ENCODE results near the gene IL16. TPM values are rescaled to one million over a fixed set of nuclear protein-coding genes. Genes with fewer than 3 reads are reported as not detected.
A peak's percentile ranks its signal among the peaks of the same experiment; 100 is the strongest.

Gene IL16
- total RNA-seq, 1 donor from 2014 or later = 34.6 TPM

- DNase-seq (peak; percentile 84), ATAC-seq (peak; percentile 93 to 95)
- intact Hi-C loops (cut with DNase I) = loop anchor here (5.0 to 10.0 kb wide), 2 partner anchors 111 to 159 kb away; no protein-coding TSS in a partner anchor
- H3K27ac ChIP-seq = no peak overlapping the region
- TF ChIP-seq CTCF (IDR thresholded peaks at IDR 0.05) = peak; percentile 86
- peaks cover 34% of the 10 kb centered on the region for H3K36me3 ChIP-seq
- H3K9me3 ChIP-seq = no peaks in the 10 kb centered on the region
- peaks cover 22% of the 10 kb centered on the region for H3K4me1 ChIP-seq
- no peaks in the 10 kb centered on the region for H3K27me3 ChIP-seq (ENCODE audit: low read depth)
- H3K4me3 ChIP-seq = no peak overlapping the region
These were observed 69.5 kb downstream of the IL16 start for GRCh38 chr15:81265944-81266775.

DNA sequence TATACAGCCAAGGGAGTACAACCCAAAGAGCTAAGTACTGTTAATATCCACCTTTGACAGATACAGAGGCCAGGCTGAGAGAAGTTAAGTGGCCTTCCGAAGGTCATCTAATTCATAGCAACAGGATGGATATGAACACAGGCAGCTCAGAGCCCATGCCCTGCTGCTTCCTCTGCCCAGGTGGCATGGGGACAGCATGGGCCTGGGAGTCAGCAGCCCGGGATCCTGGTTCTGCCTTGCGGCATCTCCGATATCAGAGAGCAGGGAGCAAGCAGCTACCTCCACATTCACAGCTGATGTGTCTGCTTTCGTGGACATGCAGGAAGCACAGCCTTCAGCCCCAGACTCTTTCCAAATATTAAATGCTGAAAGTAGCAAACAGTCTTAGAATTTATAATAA is 71.7 kb downstream of the IL16 start:
- H3K4me3 ChIP-seq = no peak overlapping the region
- DNase-seq (no peak), ATAC-seq (no peak)
- no peak overlapping the region for H3K27ac ChIP-seq
- H3K27me3 ChIP-seq (ENCODE audit: low read depth) = no peaks in the 10 kb centered on the region
- intact Hi-C loops (cut with DNase I) = loop anchor here (5.0 to 10.0 kb wide), 2 partner anchors 114 to 161 kb away; no protein-coding TSS in a partner anchor
- TF ChIP-seq CTCF (IDR thresholded peaks at IDR 0.05) = no peak
- H3K9me3 ChIP-seq = no peaks in the 10 kb centered on the region
- H3K36me3 ChIP-seq = peaks cover 53% of the 10 kb centered on the region
- H3K4me1 ChIP-seq = peaks cover 22% of the 10 kb centered on the region

GRCh38 chr15:81268881-81269601 is 72.4 kb downstream of the IL16 start:
- Histone ChIP-seq H3K4me1 (peaks cover 24% of the 10 kb centered on the region), H3K9me3 (no peaks in the 10 kb centered on the region), H3K36me3 (peaks cover 55% of the 10 kb centered on the region), H3K27me3 (ENCODE audit: low read depth) (no peaks in the 10 kb centered on the region), H3K27ac (no peak overlapping the region), H3K4me3 (no peak overlapping the region)
- DNase-seq = no peak
- TF ChIP-seq CTCF (IDR thresholded peaks at IDR 0.05) = no peak
- intact Hi-C loops (cut with DNase I) = loop anchor here (5.0 to 10.0 kb wide), 2 partner anchors 114 to 162 kb away; no protein-coding TSS in a partner anchor
- no peak for ATAC-seq

- ATAC-seq (no peak), DNase-seq (no peak)
- no peaks in the 10 kb centered on the region for H3K9me3 ChIP-seq
- intact Hi-C loops (cut with DNase I) = no loop called here
- no peak overlapping the region for H3K27ac ChIP-seq
- H3K36me3 ChIP-seq = peaks cover 55% of the 10 kb centered on the region
- H3K4me3 ChIP-seq = no peak overlapping the region
- H3K4me1 ChIP-seq = peaks cover 25% of the 10 kb centered on the region
- no peaks in the 10 kb centered on the region for H3K27me3 ChIP-seq (ENCODE audit: low read depth)
- no peak for TF ChIP-seq CTCF (IDR thresholded peaks at IDR 0.05)
These were observed 73.5 kb downstream of the IL16 start for GRCh38 chr15:81270188-81270587.

DNA sequence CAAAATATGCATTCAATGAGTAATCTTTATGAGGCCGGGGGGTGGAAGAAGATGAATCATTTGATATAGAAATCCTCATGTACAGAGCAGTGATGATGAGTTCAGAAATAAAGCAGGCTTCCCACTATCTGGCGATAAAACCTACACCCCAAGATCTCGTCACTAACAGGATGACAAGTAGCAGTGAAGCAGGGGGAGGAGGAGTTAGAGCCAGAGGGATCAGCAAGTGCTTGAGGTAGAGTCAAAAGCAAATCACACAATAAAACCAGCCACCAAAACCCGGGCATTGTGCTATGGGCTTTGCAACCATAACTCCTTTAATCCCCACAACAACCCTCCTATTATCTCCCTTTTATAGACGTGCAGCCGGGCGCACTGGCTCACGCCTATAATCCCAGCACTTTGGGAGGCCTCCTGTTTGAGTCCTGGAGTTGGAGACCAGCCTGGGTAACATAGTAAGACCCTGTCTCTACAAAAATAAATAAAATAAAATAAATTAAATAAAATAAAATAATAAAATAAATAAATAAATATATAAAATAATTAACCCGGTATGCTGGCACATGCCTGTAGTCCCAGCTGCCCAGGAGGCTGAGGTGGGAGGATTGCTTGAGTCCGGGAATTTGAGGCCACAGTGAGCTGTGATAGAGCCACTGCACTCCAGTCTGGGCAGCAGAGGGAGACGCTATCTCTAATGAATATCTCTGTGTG is 74.3 kb downstream of the IL16 start:
- TF ChIP-seq CTCF (IDR thresholded peaks at IDR 0.05) = no peak

More for the DNA sequence above, 74.3 kb downstream of the IL16 start:
- Histone ChIP-seq H3K36me3 (peaks cover 55% of the 10 kb centered on the region), H3K27ac (no peak overlapping the region), H3K27me3 (ENCODE audit: low read depth) (no peaks in the 10 kb centered on the region), H3K9me3 (no peaks in the 10 kb centered on the region), H3K4me3 (no peak overlapping the region), H3K4me1 (peaks cover 22% of the 10 kb centered on the region)
- intact Hi-C loops (cut with DNase I) = no loop called here
- no peak for DNase-seq
- ATAC-seq = no peak

Data from lower lobe of right lung (tissue), 2 donors.